NCI-H2107 treated with DMSO at 0.1 percent for 48 hours (cell line): ENCODE measurements around the gene ZBTB5.
"Not testable (repeated sequence)": the region's sequence is repeated elsewhere in the genome, so short reads cannot be mapped to it uniquely, and the experiment has no call there.

ENCODE experiments used
- DNase-seq: peaks from one replicate; lab custom pipeline; 2025; ENCODE audit not compliant: unreplicated experiment; lab: John Stamatoyannopoulos, UW

ZBTB5 gene

GRCh38 chr9:37407468-37407867, 57.8 kb downstream of the ZBTB5 start:
- no peak for DNase-seq

GRCh38 chr9:37406603-37407401, 58.4 kb downstream of the ZBTB5 start:
- no peak for DNase-seq

GRCh38 chr9:37405764-37406380, 59.4 kb downstream of the ZBTB5 start:
- DNase-seq: no peak

GRCh38 chr9:37405350-37405749, 59.9 kb downstream of the ZBTB5 start:
- DNase-seq: no peak

- no peak for DNase-seq
These were observed 60.7 kb downstream of the ZBTB5 start for GRCh38 chr9:37404590-37404989.

GRCh38 chr9:37399336-37399735, 65.9 kb downstream of the ZBTB5 start:
- DNase-seq: no peak

GRCh38 chr9:37398464-37399025, 66.7 kb downstream of the ZBTB5 start:
- no peak for DNase-seq

GRCh38 chr9:37397948-37398347, 67.3 kb downstream of the ZBTB5 start:
- DNase-seq: not testable (repeated sequence)

- no peak for DNase-seq
These were observed 69.6 kb downstream of the ZBTB5 start for GRCh38 chr9:37395663-37396062.

- DNase-seq: no peak
These were observed 70.0 kb downstream of the ZBTB5 start for GRCh38 chr9:37395229-37395628.

- no peak for DNase-seq
These were observed 73.0 kb downstream of the ZBTB5 start for GRCh38 chr9:37392272-37392671.

GRCh38 chr9:37390759-37391158, 74.5 kb downstream of the ZBTB5 start:
- no peak for DNase-seq
